HT1080 (cell line): ENCODE results near the gene FIGNL2. TPM values are rescaled to one million over a fixed set of nuclear protein-coding genes. Genes with fewer than 3 reads are reported as not detected.
A peak's percentile ranks its signal among the peaks of the same experiment; 100 is the strongest.

Source experiments
- DNase-seq: peaks from one replicate; pipeline ENCODE4 v3.0.0-alpha.2; 2015; ENCODE audit warnings: low read depth
- total RNA-seq: library from RNA; depleted of rRNA; stranded (reverse); fragments of >200 nt; shearing (Covaris generic); gene quantifications from 2 replicates; pipeline ENCODE4 v1.2.3, GENCODE V29; 2014

FIGNL2 gene
- total RNA-seq, 1 experiment from 2014 or later, result 0.10 TPM

- peak; percentile 29 for DNase-seq
Observed at GRCh38 chr12:51855586-51856428, 7.3 kb upstream of the FIGNL2 start.

GRCh38 chr12:51852404-51853137 is 4.1 kb upstream of the FIGNL2 start:
- DNase-seq, result no peak

DNA sequence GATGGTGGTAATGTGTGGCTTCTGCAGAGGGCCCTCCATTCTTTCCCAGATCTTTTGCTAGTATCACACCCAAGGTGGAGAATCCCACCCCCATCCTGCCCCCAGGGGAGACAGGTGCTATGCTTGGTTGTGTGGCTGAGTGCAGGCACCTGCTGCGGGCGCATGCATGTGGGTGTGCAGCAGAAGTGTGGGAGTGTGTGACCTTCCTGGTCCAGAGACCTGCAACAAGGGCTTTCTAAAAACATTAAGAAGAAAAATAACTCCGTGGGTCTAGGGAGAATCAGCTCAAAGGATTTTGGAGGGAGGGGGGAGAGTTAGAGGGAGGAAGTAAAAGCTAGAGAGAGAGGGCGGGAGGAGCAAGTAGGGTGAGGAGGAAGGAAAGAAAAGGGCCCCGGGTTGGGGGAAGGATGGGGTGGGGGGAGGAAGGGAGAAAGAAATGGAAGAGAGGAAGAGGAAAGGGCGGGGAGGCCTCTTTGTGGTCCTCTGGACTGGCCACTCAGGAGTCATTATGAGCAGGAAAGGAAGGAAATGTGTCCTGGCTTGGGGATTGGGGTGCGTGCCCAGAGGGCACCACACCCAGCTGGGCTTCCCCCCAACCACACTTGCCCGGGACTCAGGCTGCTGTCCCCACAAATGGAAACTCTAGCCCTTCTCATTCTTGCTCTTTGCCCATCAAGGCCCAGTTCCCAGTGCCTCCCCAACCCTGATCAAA is 3.1 kb upstream of the FIGNL2 start:
- DNase-seq, result no peak

- DNase-seq, result no peak
Observed at GRCh38 chr12:51850965-51851299, 2.4 kb upstream of the FIGNL2 start.

DNA sequence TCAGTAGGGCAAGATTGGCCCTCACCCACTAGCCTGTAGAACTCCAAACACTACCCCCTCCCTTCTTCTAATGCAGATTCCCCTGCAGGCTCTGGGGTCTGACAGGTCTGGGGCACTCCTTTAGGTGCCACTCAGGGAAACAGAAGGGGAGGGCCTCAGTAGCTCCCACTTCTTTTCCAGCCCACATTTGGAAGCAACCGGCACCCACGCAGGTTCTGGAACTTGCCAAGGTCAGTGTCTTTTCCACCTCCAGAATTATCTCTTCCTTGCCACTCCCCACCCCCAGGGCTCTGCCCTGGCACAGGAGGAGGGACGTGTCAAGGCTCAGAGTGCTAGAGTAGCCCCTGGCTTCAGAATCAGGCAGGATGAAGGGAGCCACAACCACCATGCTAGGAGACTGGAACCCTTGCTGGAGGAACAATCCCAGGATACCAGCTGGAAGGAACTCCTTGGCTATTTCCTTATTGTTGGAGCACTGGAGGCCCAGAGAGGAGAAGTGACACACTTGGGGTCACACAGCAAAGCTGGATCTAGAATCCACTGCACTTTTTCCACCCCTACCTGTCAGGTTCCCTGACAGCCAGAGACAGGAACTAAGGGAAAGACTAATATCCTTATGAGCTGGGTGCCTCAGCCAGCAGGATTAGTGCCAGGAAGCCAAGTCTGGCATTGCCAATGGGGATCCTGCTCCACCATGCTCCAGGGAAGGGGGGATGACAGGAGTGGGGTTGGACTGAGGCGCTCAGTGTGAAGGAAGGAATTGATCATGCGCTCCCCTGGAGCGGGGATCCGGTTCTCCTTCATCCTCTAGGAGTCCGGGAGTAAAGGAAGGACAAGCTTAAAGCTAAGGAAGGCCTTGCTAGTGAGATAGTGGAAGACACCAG is 1.8 kb upstream of the FIGNL2 start:
- no peak for DNase-seq

DNA sequence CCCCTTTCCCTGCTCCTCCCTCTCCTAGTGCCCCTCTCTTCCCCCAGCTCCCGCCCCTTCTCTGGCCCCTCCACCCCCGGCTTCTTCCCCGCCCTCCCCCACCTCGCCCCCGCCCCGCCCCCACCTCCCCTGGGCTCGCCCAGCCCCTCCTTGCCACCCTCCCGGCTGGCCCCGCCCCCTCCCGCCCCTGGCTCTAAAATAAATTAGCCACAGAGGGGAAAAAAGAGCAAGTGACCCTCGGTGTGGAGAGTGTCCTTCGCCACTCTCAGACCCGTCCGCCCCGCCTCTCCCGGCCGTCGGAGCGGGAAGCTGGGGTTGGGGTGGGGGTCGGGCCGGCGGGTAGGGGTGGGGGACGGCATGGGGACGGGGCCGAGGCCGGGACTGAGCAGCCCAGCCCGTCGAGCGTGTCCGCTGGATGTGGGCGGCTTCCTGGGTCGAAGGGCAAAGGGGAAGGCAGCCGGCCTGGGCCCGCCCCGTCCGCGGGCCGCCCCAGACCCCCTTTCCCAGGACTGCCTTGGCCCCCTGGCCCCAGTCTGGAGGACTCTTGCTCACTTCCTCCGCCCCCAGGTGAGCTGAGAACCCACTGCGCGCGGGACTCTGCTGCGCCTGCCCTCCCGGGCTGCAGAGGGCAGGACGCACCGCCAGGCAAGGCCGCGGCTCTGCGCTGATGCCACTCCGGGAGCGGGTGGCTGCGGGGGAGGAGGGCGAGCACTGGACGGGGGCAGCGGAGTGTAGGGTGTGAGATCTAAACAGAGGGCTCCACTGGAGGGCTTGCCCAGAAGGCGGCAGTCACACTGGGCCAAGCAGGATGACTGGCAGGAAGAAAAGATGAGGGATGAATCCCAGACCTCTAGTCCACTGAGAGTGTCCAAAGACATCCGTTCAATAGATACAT is 570 bp upstream of the FIGNL2 start:
- DNase-seq, result no peak

- DNase-seq, result no peak
Observed at GRCh38 chr12:51847643-51848325, 734 bp downstream of the FIGNL2 start.

DNA sequence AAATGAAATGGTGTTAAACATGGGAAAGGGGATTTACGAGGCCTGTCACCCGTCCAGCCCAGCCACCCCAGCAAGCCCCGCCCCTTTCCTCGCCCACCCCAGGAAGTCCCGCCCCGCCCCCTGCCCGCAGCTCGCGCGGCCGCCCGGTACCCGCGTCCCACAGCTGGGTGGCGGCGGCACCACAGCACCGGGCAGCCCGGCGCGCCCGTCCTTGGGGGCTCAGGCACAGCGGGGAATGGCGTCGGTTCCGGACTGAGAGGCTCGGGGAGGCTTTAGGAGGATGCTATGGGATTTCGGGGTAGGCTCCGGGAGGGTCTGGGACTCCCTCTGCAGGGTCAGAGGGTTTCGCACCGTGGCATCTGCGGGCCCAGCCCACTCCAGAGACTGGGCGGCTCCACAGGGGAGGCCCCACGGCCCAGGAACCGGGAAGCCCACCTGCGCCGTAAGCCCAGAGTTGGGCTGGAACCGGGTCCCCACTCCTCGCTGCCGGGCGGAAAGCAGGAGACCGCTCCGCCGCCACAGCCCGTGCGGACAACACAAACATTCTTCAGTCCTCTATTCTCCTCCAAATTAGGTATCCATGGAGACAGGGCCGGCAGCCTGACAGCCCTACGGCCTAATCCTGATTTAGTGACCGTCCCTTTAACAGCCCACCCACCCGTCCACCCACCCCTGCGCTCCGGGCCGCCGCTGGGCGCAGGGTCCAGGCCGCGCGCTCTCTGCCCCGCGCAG is 1.4 kb downstream of the FIGNL2 start:
- DNase-seq, result no peak

DNA sequence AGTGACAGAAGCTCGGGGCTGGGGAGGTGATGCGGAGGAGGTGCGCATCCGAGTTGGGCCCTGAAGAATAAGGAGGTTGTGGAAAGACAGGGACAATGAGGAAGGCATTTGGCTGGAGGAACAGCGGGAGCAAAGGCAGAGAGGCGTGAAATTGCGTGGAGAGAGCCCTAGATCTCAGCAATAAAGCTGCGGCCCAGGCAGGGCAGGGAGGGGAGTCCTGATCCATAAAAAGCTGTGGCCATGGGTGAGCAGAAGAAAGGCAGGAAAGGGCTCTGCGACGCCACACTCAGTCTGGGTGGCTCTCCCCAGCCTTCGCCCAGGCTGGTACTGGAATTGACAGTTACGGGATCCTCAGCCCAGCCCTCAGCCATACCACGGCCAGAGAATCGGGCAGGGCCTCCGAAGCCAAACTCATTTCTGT is 2.2 kb downstream of the FIGNL2 start:
- DNase-seq, result no peak

DNA sequence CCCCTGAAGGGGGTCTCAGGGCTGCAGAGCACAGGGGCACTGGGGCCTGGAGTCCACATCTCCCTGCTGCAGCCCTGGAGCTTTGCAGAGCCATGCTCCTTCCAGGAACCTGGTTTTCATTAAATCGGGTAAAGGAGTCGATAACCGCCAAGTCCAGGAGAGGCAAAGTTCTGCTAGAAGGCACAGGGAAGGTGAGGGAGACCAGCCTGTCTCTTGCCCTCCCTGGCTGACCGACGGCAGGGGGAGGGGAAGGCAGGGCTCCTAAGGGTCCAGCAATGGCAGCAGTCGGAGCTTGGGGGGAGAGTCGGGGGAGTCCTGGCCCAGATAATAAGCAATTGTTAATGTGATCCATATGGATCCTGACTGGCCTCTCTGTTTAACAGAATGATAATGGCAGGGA is 3.0 kb downstream of the FIGNL2 start:
- DNase-seq, result no peak

- DNase-seq, result no peak
Observed at GRCh38 chr12:51844854-51845253, 3.7 kb downstream of the FIGNL2 start.

GRCh38 chr12:51841727-51842126 is 6.8 kb downstream of the FIGNL2 start:
- DNase-seq, result no peak

DNA sequence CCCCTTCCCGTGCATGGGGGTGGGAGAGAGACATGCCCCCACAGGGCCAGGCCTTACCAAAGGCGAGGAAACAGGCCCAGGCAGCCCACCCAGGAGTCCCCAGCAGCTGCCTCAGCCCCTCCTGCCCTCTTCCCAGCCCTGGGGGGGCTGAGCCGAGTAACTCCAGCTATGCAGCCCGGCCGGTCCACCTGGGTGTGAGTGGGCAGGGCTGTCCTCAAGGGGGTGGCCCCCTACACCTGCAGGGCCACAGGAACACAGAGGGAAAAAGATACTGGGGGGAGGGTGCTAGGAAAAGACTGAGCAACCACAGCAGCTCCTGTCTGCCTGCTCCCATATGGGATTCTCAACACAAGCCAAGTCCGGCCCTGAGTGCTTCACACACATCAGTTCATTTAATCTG is 7.6 kb downstream of the FIGNL2 start:
- DNase-seq, result no peak

GRCh38 chr12:51839310-51839947 is 9.1 kb downstream of the FIGNL2 start:
- no peak for DNase-seq

GRCh38 chr12:51838762-51839161 is 9.8 kb downstream of the FIGNL2 start:
- no peak for DNase-seq

DNA sequence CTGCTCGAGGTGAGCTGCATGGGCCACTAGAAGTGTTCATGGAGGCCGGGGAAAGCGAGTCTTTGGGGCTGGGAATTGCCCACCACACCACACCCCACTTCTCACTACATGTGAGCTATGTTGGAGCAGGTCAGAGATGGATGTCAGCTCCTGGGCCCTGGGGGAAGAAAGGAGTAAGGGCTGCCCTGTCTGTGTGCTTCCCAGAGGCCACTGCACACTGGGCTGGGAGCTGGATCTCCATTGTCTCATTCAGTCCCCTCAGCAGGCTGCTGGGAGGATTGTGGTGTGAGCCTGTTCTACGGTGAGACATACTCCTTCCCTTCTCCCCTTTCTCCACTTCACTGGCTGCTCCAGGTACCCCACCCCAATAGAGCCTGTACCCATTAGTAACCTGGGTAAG is 10.5 kb downstream of the FIGNL2 start:
- no peak for DNase-seq

DNA sequence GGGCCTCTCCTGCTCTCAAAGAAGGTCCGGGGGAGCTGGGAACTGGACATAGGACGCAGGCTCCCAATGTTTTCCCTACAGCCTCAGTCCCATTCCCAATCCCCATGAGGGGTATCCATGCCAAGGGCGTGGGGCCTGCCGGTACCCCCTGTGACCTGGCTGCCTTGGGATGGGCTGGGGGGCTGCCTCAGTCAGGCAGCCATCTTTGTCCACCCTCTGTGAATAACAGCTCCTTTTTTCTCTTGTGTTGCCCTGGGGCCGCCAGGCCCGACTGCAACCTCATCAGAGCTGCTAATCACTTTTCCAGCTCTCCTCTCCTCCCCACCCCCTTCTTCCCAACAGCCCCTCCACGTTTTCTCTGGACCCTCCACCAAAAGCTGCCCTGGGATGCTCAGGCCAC is 11.2 kb downstream of the FIGNL2 start:
- DNase-seq, result no peak

- DNase-seq, result no peak
Observed at GRCh38 chr12:51836827-51837173, 11.7 kb downstream of the FIGNL2 start.
